Omental fat pad (tissue), 4 donors: ENCODE data around the gene DCC. TPM values are rescaled to one million over a fixed set of nuclear protein-coding genes. Genes with fewer than 3 reads are reported as not detected.

Source experiments
- ATAC-seq: fragments of 150-250 bp; one replicate; pipeline ENCODE4 v1.9.1; 2016; ENCODE audit warnings: mild to moderate bottlenecking, moderate library complexity; ENCODE audit not compliant: low FRiP score
- DNase-seq: peaks from one replicate; pipeline ENCODE4 v3.0.0-alpha.2; 2019; ENCODE audit warnings: low spot score
- total RNA-seq, 4 donors: library from RNA; depleted of rRNA; stranded (reverse); fragments of >200 nt; gene quantifications; one replicate each; pipeline ENCODE4 v1.1.0, GENCODE V29; 2016
- TF ChIP-seq, protein P1 (sequence below), 3 donors: fragments of 450-650 bp; IDR thresholded peaks; one replicate each; pipeline ENCODE4 v1.5.1; 2016 to 2017; ENCODE audit warnings: antibody characterized with exemption in 3 of 3, mild to moderate bottlenecking in 3 of 3, moderate library complexity in 2 of 3

The DCC gene
- total RNA-seq, 4 donors from 2014 or later, result 0.12 to 0.63 TPM; not detected in 2

DNA sequence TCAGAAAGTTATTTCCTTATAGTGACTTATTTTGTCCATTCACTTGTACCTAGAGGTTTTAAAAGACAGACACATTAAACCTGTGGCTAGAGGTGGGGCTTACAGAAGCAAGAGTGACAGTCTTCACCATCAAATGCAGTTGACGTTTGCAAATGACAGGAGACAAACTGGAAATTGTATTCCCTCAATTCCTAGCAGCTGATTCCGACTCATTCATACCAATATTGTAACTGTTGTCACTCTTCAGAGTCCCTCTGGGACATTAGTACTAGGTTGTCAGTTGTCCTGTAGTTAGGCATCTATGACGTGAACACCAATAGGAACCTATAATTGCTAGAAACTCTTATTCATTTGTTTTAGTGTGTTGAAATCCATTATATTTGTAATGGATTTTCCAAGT, 794.7 kb downstream of the DCC start:
- no peak for ATAC-seq
- TF ChIP-seq, protein P1, sequence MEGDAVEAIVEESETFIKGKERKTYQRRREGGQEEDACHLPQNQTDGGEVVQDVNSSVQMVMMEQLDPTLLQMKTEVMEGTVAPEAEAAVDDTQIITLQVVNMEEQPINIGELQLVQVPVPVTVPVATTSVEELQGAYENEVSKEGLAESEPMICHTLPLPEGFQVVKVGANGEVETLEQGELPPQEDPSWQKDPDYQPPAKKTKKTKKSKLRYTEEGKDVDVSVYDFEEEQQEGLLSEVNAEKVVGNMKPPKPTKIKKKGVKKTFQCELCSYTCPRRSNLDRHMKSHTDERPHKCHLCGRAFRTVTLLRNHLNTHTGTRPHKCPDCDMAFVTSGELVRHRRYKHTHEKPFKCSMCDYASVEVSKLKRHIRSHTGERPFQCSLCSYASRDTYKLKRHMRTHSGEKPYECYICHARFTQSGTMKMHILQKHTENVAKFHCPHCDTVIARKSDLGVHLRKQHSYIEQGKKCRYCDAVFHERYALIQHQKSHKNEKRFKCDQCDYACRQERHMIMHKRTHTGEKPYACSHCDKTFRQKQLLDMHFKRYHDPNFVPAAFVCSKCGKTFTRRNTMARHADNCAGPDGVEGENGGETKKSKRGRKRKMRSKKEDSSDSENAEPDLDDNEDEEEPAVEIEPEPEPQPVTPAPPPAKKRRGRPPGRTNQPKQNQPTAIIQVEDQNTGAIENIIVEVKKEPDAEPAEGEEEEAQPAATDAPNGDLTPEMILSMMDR (IDR thresholded peaks at IDR 0.05), result no peak
- no peak for DNase-seq

DNA sequence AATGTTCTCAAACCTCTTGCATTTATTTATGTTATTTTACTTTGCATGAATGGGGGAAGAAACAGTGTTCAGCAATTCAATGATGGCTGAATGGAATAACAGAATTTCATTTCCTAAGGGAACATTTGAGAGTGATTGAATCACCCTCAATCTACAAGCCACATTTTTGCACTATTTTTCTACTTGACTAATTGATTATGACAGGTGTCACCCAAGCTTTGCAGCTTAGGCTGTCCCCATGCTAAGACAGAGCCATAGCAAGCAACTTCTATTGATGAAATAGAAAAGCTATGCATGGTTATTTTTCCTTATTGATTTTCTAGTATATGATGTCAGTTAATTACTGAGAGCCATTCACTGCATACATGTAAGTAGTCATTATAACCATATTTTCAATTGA, 795.7 kb downstream of the DCC start:
- no peak for ATAC-seq
- DNase-seq, result no peak
- TF ChIP-seq, protein P1 (IDR thresholded peaks at IDR 0.05), result no peak

DNA sequence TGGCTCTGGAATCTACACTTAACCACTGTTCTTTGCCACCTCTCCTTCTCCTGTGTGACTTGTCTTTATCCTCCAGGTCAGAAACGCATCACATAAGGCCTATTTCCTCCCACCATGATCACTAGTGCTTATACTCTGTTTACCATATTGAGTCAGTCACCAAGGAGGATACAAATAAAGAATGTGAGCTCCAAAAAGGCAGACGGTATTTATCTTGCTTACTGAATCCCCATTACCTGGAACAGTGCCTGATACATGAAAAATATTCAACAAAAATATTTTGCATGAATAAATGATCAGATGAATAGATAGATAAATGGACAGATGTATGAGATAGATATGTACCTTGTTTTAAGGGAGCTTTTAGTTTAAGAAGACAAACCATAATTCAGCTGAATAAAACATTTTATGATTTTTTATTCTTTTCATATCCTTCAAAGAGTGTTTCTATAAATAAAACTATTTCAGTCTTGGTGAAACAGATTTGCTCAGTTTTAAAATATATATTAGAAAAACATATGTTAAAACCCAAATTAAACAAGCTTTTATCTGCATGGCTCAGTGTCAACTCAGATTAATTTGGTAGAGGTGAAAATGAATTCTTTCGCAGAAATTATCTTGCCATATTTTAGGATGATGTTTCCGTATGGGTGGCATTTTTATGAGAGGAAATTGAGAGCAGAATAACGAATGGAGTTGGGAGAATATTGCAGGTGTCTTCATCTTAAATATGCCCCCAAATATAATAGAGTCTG, 799.9 kb downstream of the DCC start:
- ATAC-seq (no peak), DNase-seq (no peak)
- TF ChIP-seq, protein P1 (IDR thresholded peaks at IDR 0.05), result no peak

DNA sequence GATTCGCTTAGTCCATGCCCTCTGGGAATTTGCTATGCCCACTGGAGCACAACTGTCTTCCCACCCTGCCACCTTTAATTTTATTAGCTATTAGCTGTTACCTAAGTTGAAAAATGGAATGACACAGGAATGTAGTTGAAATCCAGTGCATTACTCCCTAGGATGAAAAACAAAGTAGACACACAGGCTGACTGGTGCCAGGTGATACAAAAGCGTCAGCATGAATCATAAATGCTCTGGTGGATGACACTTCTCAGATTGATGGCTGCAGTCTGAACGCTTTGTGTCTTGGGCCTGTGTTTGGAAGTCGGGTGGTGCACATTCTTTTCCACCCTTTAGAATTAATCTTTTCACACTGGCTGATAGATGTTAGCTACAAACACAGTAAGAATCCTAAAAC, 802.0 kb downstream of the DCC start:
- no peak for ATAC-seq
- TF ChIP-seq, protein P1 (IDR thresholded peaks at IDR 0.05), result no peak
- no peak for DNase-seq

DNA sequence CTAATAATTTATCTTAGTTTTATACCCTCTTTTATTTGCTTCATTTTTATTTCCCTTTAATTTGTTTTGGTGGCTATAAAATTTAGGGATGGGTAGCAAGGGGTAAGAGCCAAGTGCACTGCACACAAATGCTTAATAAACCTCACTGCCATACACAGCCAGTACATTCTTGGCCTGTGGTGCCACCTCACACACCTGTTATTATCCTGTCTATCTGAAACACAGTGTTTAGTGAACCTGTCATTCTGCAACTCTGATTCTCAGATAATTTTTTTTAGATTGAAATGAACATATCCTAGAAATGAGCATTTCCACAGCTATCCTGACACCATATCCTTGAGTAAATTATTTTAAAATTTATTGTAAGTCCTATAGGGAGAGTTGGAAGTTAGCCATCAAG, 807.5 kb downstream of the DCC start:
- ATAC-seq (no peak), DNase-seq (no peak)
- TF ChIP-seq, protein P1 (IDR thresholded peaks at IDR 0.05), result no peak

DNA sequence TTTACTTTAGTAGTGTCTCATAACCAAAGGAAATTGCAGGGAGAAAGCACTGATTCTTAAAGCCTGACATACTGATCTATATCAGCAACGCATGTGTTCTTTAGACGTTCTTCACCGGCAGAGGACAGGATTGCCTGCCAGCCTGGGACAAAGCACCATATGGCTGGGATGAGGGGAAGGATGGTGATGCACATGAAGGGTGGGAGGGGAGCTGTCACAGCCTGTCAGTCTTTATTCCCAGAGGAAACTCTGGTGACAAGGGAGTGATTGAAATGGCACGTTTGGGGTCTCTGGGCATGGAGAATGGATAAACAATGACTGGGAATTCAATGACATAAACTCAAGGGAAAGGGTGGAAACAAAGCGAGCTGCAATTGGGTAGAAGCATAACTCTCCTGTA, 808.1 kb downstream of the DCC start:
- DNase-seq (no peak), ATAC-seq (no peak)
- TF ChIP-seq, protein P1 (IDR thresholded peaks at IDR 0.05), result no peak

DNA sequence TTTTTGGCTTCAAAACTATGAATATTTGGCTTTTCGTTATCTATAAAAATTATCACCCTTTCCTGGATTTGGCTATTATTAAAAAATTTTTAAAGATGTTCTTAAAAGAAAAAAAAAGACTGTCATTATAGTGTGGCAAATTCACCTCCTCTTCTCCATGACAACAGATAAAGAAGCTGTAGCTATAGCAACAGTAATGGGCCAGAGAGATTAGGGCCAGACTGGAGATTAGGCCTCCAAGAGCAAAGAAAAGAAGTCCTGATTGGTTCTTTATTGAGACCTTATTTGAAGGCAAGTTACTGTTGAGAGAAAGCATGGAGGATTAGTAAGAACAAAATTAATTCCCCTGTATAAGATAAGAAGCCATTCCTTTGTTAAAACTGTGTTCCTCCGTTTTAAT, 812.5 kb downstream of the DCC start:
- DNase-seq (no peak), ATAC-seq (no peak)
- TF ChIP-seq, protein P1 (IDR thresholded peaks at IDR 0.05), result no peak
